NCI-H1694 (cell line): ENCODE measurements around the gene KDM3A.

ENCODE experiments used
- DNase-seq: peaks from one replicate; lab custom pipeline; 2025; lab: John Stamatoyannopoulos, UW

KDM3A gene

DNA sequence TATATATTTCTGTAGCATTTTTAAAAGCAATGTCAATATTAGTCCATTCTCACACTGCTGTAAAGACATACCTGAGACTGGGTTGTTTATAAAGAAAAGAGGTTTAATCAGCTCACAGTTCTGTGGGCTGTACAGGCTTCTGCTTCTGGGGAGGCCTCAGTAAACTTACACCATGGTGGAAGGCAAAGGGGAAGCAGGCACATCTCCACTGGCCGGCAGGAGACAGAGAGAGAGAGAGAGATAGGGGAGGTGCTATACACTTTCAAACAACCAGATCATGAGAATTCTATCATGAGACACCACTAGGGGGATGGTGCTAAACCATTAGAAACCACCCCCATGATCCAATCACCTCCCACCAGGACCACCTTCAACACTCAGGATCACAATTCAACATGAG, 79.0 kb downstream of the KDM3A start:
- no peak for DNase-seq

- no peak for DNase-seq
These were observed 80.8 kb downstream of the KDM3A start for GRCh38 chr2:86521922-86522321.

DNA sequence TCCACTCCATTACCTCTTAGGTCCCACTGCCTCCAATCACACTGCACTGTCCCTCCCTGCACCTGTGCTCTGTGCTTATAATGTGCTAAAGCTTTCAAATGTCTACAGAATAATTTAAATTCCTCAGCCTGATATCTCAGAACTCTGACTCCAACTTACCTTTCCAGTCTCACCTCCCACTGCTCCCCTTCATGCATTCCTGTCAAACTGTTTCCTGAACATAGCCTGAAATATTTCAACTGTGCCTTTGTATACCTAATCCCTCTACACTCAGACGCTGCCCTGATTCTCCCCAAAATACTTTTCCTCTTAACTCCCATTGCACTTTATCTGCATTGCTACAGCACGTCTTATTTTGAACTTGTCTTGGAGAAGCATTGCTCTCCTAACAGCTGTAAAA, 81.5 kb downstream of the KDM3A start:
- DNase-seq = no peak

- no peak for DNase-seq
These were observed 82.3 kb downstream of the KDM3A start for GRCh38 chr2:86523491-86523890.

GRCh38 chr2:86525421-86526340, 84.5 kb downstream of the KDM3A start:
- DNase-seq = no peak

DNA sequence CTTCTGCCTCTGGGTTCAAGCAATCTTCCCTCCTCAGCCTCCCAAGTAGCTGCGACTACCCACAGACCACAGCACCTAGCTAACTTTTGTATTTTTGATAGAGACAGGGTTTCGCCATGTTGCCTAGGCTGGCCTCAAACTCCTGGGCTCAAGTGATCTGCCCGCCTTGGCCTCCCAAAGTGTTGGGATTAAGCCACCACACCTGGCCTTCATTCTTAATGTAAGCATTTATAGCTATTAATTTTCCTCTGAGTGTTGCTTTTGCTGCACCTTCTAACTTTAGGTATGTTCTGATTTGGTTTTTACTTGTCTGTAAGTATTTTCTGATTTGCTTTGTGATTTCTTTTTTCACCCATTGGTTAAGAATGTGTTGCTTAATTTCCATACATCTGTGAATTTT, 92.4 kb downstream of the KDM3A start:
- no peak for DNase-seq

DNA sequence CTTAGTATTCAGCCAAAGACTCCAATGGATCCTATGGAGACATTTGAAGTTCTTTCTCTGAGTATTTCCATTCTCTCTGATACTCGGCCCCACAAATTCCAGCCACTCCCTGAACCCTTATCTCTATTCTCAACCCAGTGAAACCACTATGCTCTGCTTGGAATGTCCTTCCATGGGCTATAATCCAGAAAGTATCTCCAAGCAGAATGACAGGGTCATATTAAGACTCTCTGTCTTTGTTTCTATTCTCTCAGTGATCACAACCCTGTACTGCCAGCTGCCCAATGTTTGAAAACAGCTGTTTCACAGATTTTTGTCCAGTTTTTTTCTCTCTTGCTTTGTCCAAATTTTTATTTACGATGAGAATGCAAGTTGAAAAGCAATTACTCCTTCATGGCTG, 100.2 kb downstream of the KDM3A start:
- DNase-seq = no peak
